ENCODE results near the gene IQCE. TPM values are rescaled to one million over a fixed set of nuclear protein-coding genes. Genes with fewer than 3 reads are reported as not detected.
"Not testable (repeated sequence)": the region's sequence is repeated elsewhere in the genome, so short reads cannot be mapped to it uniquely, and the experiment has no call there.

Gene IQCE
- total RNA-seq, 1 experiment from 2014 or later: 0.93 TPM

DNA sequence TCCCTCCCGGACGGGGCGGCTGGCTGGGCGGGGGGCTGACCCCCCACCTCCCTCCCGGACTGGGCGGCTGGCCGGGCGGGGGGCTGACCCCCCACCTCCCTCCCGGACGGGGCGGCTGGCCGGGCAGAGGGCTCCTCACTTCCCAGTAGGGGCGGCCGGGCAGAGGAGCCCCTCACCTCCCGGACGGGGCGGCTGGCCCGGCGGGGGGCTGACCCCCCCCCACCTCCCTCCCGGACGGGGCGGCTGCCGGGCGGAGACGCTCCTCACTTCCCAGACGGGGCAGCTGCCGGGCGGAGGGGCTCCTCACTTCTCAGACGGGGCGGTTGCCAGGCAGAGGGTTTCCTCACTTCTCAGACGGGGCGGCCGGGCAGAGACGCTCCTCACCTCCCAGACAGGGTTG is 24.6 kb upstream of the IQCE start:
- not testable (repeated sequence) for H3K27me3 ChIP-seq (ENCODE audit: low read length); H3K4me3 ChIP-seq (ENCODE audit: low read length); H3K9me2 ChIP-seq (replicated peaks; ENCODE audit: insufficient read depth, low read length); H2AFZ ChIP-seq (ENCODE audit: low read length); H3K79me2 ChIP-seq (ENCODE audit: low read length); H3K9ac ChIP-seq (ENCODE audit: low read length); H3K36me3 ChIP-seq (ENCODE audit: insufficient read depth, low read length); H3K27ac ChIP-seq (ENCODE audit: low read length); H3K4me2 ChIP-seq (ENCODE audit: low read depth, low read length, poor library complexity, severe bottlenecking); H4K20me1 ChIP-seq (ENCODE audit: insufficient read depth, low read depth, low read length); H3K9me3 ChIP-seq (ENCODE audit: low read length); DNase-seq; H3K4me1 ChIP-seq (ENCODE audit: low read length)

- not testable (repeated sequence) for H4K20me1 ChIP-seq (ENCODE audit: insufficient read depth, low read depth, low read length); H3K9me3 ChIP-seq (ENCODE audit: low read length); H3K9me2 ChIP-seq (replicated peaks; ENCODE audit: insufficient read depth, low read length); H3K4me2 ChIP-seq (ENCODE audit: low read depth, low read length, poor library complexity, severe bottlenecking); H3K27ac ChIP-seq (ENCODE audit: low read length); DNase-seq; H3K9ac ChIP-seq (ENCODE audit: low read length); H3K79me2 ChIP-seq (ENCODE audit: low read length); H3K4me1 ChIP-seq (ENCODE audit: low read length); H3K36me3 ChIP-seq (ENCODE audit: insufficient read depth, low read length); H3K27me3 ChIP-seq (ENCODE audit: low read length); H3K4me3 ChIP-seq (ENCODE audit: low read length); H2AFZ ChIP-seq (ENCODE audit: low read length)
Measured at GRCh38 chr7:2535872-2536627, 22.7 kb upstream of the IQCE start.

DNA sequence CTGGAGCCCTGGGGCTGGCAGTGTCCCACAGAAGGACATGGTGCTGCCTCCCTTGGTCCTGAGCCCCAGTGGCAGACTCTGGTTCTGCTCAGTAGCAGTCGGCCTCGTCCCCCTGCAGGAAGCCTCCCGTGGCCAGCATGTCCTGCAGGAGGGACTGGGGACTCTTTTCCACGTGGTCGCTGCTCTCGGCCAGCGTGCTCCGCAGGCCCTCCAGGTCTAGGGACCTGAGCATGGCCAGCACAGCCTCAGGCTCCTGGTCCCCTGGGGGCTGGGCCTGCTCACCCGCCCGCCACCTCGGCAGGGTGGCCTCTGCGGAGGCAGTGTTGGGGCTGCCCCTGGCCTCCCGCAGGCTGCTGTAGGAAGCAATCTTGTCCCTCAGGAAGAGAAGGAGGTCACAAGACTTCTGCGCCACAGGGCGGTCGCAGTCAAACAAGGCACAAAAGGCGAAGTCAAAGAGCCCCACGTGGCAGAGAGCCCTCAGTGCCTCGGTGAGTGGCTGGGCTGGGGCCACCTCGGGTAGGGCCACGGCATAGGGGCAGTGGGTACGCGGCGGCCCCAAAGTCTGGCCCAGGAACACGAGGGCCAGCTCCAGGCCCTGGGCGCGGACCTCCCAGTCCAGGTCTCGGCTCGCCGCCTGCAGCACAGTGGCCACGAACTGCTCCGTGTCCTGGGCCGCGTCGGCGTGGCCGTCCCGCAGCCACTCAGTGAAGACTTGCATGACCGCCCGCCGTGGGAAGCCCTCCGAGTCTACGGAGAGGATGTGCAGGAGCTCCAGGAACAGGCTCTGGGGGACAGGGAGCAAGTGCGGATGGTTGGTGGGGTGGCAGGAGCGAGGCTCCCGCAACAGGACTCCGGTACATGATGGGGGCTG is 20.6 kb upstream of the IQCE start:
- no peaks in the 10 kb centered on the region for H3K9me3 ChIP-seq (ENCODE audit: low read length)
- no peaks in the 10 kb centered on the region for H3K4me1 ChIP-seq (ENCODE audit: low read length)
- H4K20me1 ChIP-seq (ENCODE audit: insufficient read depth, low read depth, low read length): no peaks in the 10 kb centered on the region
- no peaks in the 10 kb centered on the region for H3K79me2 ChIP-seq (ENCODE audit: low read length)
- H3K36me3 ChIP-seq (ENCODE audit: insufficient read depth, low read length): no peaks in the 10 kb centered on the region
- no peaks in the 10 kb centered on the region for H3K27me3 ChIP-seq (ENCODE audit: low read length)
- H3K9me2 ChIP-seq (replicated peaks; ENCODE audit: insufficient read depth, low read length): no peaks in the 10 kb centered on the region
- no peak overlapping the region for H3K4me3 ChIP-seq (ENCODE audit: low read length)
- no peak overlapping the region for H2AFZ ChIP-seq (ENCODE audit: low read length)
- no peak for DNase-seq
- no peak overlapping the region for H3K9ac ChIP-seq (ENCODE audit: low read length)
- H3K4me2 ChIP-seq (ENCODE audit: low read depth, low read length, poor library complexity, severe bottlenecking): no peak overlapping the region
- H3K27ac ChIP-seq (ENCODE audit: low read length): no peak overlapping the region

DNA sequence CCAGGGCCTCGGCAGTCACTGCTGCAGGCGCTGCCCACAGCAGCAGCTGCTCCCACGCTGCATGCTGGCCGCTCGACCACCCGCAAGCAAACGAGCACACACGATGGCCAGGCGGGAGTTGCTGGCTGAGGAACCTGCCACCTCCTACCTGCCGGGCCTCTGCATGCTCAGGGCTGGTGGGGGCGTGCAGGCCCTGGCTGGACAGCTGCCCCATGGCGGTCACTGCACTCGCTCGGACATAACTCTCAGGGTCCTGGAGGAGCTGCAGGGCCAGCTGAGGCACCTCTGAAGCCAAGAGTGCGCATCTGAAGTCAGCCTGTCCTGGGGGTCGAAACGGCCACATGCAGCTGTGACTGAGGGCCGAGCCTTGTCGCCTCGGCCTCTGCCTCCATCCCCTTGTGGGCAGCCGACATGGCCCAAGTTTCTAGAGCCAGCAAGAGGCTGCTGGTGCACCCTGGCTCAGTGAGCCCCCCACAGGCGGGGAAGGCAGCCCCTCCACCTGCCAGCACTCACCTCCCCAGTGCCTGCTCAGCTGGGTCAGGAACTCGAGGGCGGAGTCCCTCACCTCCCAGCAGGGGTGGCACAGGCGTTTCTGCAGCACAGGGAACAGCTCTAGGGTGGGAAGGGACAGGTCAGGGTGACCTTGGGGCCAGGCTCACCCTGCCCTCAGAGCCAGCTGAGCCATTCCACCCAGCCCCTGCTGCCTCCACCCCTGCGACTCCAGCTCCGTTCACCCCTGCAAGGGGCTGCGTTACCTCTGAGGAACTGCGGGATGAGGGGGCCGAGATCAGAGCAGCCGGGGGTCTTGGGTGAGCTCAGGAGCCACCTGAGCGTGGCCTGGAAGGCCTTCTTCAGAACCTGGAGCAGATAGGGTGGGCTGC is 19.5 kb upstream of the IQCE start:
- H3K9ac ChIP-seq (ENCODE audit: low read length): no peak overlapping the region
- DNase-seq: no peak
- no peak overlapping the region for H3K4me2 ChIP-seq (ENCODE audit: low read depth, low read length, poor library complexity, severe bottlenecking)
- H4K20me1 ChIP-seq (ENCODE audit: insufficient read depth, low read depth, low read length): no peaks in the 10 kb centered on the region
- no peaks in the 10 kb centered on the region for H3K4me1 ChIP-seq (ENCODE audit: low read length)
- H3K27ac ChIP-seq (ENCODE audit: low read length): no peak overlapping the region
- H2AFZ ChIP-seq (ENCODE audit: low read length): no peak overlapping the region
- no peaks in the 10 kb centered on the region for H3K9me2 ChIP-seq (replicated peaks; ENCODE audit: insufficient read depth, low read length)
- no peak overlapping the region for H3K4me3 ChIP-seq (ENCODE audit: low read length)
- no peaks in the 10 kb centered on the region for H3K27me3 ChIP-seq (ENCODE audit: low read length)
- no peaks in the 10 kb centered on the region for H3K79me2 ChIP-seq (ENCODE audit: low read length)
- no peaks in the 10 kb centered on the region for H3K9me3 ChIP-seq (ENCODE audit: low read length)
- H3K36me3 ChIP-seq (ENCODE audit: insufficient read depth, low read length): no peaks in the 10 kb centered on the region

- no peaks in the 10 kb centered on the region for H3K36me3 ChIP-seq (ENCODE audit: insufficient read depth, low read length)
- no peaks in the 10 kb centered on the region for H3K9me2 ChIP-seq (replicated peaks; ENCODE audit: insufficient read depth, low read length)
- no peak overlapping the region for H3K27ac ChIP-seq (ENCODE audit: low read length)
- H4K20me1 ChIP-seq (ENCODE audit: insufficient read depth, low read depth, low read length): no peaks in the 10 kb centered on the region; the same call in 1 of the 2 replicates
- H3K4me1 ChIP-seq (ENCODE audit: low read length): no peaks in the 10 kb centered on the region
- no peak overlapping the region for H3K9ac ChIP-seq (ENCODE audit: low read length)
- H3K79me2 ChIP-seq (ENCODE audit: low read length): no peaks in the 10 kb centered on the region
- no peak overlapping the region for H2AFZ ChIP-seq (ENCODE audit: low read length)
- DNase-seq: no peak
- H3K4me2 ChIP-seq (ENCODE audit: low read depth, low read length, poor library complexity, severe bottlenecking): no peak overlapping the region
- H3K27me3 ChIP-seq (ENCODE audit: low read length): no peaks in the 10 kb centered on the region
- H3K9me3 ChIP-seq (ENCODE audit: low read length): no peaks in the 10 kb centered on the region
- H3K4me3 ChIP-seq (ENCODE audit: low read length): no peak overlapping the region
Measured at GRCh38 chr7:2540133-2540532, 18.6 kb upstream of the IQCE start.

GRCh38 chr7:2540641-2541051 is 18.1 kb upstream of the IQCE start:
- H3K4me3 ChIP-seq (ENCODE audit: low read length): no peak overlapping the region
- H3K4me2 ChIP-seq (ENCODE audit: low read depth, low read length, poor library complexity, severe bottlenecking): no peak overlapping the region
- H3K9me3 ChIP-seq (ENCODE audit: low read length): no peaks in the 10 kb centered on the region
- H4K20me1 ChIP-seq (ENCODE audit: insufficient read depth, low read depth, low read length): no peaks in the 10 kb centered on the region; the same call in 1 of the 2 replicates
- H3K9ac ChIP-seq (ENCODE audit: low read length): no peak overlapping the region
- no peak overlapping the region for H3K27ac ChIP-seq (ENCODE audit: low read length)
- H3K79me2 ChIP-seq (ENCODE audit: low read length): no peaks in the 10 kb centered on the region
- H3K36me3 ChIP-seq (ENCODE audit: insufficient read depth, low read length): no peaks in the 10 kb centered on the region
- no peaks in the 10 kb centered on the region for H3K4me1 ChIP-seq (ENCODE audit: low read length)
- H3K27me3 ChIP-seq (ENCODE audit: low read length): no peaks in the 10 kb centered on the region
- H3K9me2 ChIP-seq (replicated peaks; ENCODE audit: insufficient read depth, low read length): no peaks in the 10 kb centered on the region
- H2AFZ ChIP-seq (ENCODE audit: low read length): no peak overlapping the region
- DNase-seq: no peak

DNA sequence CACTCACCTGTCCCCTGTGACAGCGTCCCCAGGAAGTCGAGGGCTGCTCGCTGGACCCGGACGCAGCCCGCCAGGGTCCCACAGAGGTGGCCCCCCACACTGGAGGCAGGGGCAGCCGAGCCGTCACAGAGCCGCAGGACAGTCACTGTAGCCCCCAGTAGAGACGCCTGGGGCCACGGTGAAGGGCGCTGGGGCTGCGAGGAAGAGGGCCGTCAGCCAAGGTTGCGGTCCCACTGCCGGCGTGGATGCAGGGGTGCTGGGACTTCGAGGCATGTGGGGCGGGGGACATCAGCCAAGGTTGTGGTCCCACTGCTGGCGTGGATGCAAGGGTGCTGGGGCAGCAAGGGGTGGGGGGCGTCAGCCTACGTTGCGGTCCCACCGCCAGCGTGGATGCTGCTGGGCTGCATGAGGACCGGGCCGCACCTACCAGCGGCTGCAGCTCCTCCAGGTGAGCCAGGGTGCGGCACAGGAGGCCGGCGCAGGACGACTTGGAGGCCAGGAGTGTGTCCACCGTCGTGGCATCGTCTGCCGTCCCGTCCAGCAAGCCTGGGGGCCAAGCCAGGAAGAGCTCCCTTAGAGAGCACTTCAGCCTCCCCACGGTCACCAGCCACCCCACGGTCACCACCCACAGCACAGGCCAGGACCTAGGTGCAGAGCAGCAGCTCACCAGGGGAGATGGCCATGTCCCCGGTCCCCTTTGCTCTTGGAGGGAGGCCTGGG is 17.3 kb upstream of the IQCE start:
- no peak overlapping the region for H3K4me3 ChIP-seq (ENCODE audit: low read length)
- no peaks in the 10 kb centered on the region for H3K36me3 ChIP-seq (ENCODE audit: insufficient read depth, low read length)
- H2AFZ ChIP-seq (ENCODE audit: low read length): no peak overlapping the region

More for the DNA sequence above, 17.3 kb upstream of the IQCE start:
- no peaks in the 10 kb centered on the region for H3K4me1 ChIP-seq (ENCODE audit: low read length)
- H3K9ac ChIP-seq (ENCODE audit: low read length): no peak overlapping the region
- H3K79me2 ChIP-seq (ENCODE audit: low read length): no peaks in the 10 kb centered on the region
- no peaks in the 10 kb centered on the region for H3K9me2 ChIP-seq (replicated peaks; ENCODE audit: insufficient read depth, low read length)
- H3K27ac ChIP-seq (ENCODE audit: low read length): no peak overlapping the region
- DNase-seq: no peak
- no peaks in the 10 kb centered on the region for H3K9me3 ChIP-seq (ENCODE audit: low read length)
- H4K20me1 ChIP-seq (ENCODE audit: insufficient read depth, low read depth, low read length): no peaks in the 10 kb centered on the region; the same call in 1 of the 2 replicates
- no peak overlapping the region for H3K4me2 ChIP-seq (ENCODE audit: low read depth, low read length, poor library complexity, severe bottlenecking)
- no peaks in the 10 kb centered on the region for H3K27me3 ChIP-seq (ENCODE audit: low read length)
